Astrocyte (in vitro differentiated cells and primary cell): ENCODE results near the gene THOP1. TPM values are rescaled to one million over a fixed set of nuclear protein-coding genes. Genes with fewer than 3 reads are reported as not detected.

Source experiments
- DNase-seq: peaks from one replicate; pipeline ENCODE4 v3.0.0-alpha.2; 2010; ENCODE audit warnings: low read depth
- FAIRE-seq: peaks from 2 replicates; lab custom pipeline; 2011; peaks lifted over from hg19 to GRCh38; lab: Jason Lieb, UNC
- H2AFZ ChIP-seq: 2 replicates; pipeline ENCODE4 v1.6.0; 2012; ENCODE audit warnings: low read depth, low read length, inconsistent platforms
- H3K27ac ChIP-seq: 2 replicates; pipeline ENCODE4 v1.5.1; 2011; ENCODE audit warnings: low read depth, low read length, inconsistent platforms
- H3K27me3 ChIP-seq: 2 replicates; pipeline ENCODE4 v1.6.0; 2011; ENCODE audit warnings: low read length, inconsistent platforms; ENCODE audit not compliant: insufficient read depth
- H3K36me3 ChIP-seq: 2 replicates; pipeline ENCODE4 v1.5.1; 2011; ENCODE audit warnings: low read length, inconsistent platforms; ENCODE audit not compliant: insufficient read depth
- H3K4me1 ChIP-seq: 2 replicates; pipeline ENCODE4 v1.5.1; 2011; ENCODE audit warnings: low read length, inconsistent platforms; ENCODE audit not compliant: insufficient read depth
- H3K4me2 ChIP-seq: 2 replicates; pipeline ENCODE4 v1.6.0; 2012; ENCODE audit warnings: low read length, inconsistent platforms
- H3K4me3 ChIP-seq: 2 replicates; pipeline ENCODE4 v1.5.1; 2011; ENCODE audit warnings: low read depth, mild to moderate bottlenecking, low read length, inconsistent platforms; ENCODE audit not compliant: insufficient read depth
- H3K79me2 ChIP-seq: 2 replicates; pipeline ENCODE4 v1.6.0; 2012; ENCODE audit warnings: mild to moderate bottlenecking, low read length, inconsistent platforms; ENCODE audit not compliant: insufficient read depth
- H3K9ac ChIP-seq: 2 replicates; pipeline ENCODE4 v1.6.0; 2012; ENCODE audit warnings: mild to moderate bottlenecking, low read length, inconsistent platforms
- H3K9me3 ChIP-seq: 2 replicates; pipeline ENCODE4 v1.5.1; 2012; ENCODE audit warnings: low read depth, mild to moderate bottlenecking, low read length, inconsistent platforms; ENCODE audit not compliant: insufficient read depth
- H4K20me1 ChIP-seq: 2 replicates; pipeline ENCODE4 v1.6.0; 2012; ENCODE audit warnings: low read length, inconsistent platforms; ENCODE audit not compliant: insufficient read depth
- H3K27ac Mint-ChIP-seq: one replicate; pipeline ENCODE4 v1.8.0; 2021; ENCODE audit warnings: mild to moderate bottlenecking, mixed read lengths; ENCODE audit not compliant: unreplicated experiment
- H3K27me3 Mint-ChIP-seq: one replicate; pipeline ENCODE4 v1.8.0; 2021; ENCODE audit warnings: low read depth, mixed read lengths; ENCODE audit not compliant: unreplicated experiment
- H3K36me3 Mint-ChIP-seq: one replicate; pipeline ENCODE4 v1.8.0; 2021; ENCODE audit warnings: low read depth, mixed read lengths; ENCODE audit not compliant: unreplicated experiment
- H3K4me1 Mint-ChIP-seq: one replicate; pipeline ENCODE4 v1.8.0; 2021; ENCODE audit warnings: low read depth, mixed read lengths; ENCODE audit not compliant: unreplicated experiment
- H3K4me3 Mint-ChIP-seq: one replicate; pipeline ENCODE4 v1.8.0; 2021; ENCODE audit warnings: mild to moderate bottlenecking, moderate library complexity, mixed read lengths; ENCODE audit not compliant: unreplicated experiment
- H3K9me3 Mint-ChIP-seq: one replicate; pipeline ENCODE4 v1.8.0; 2021; ENCODE audit warnings: mild to moderate bottlenecking, mixed read lengths; ENCODE audit not compliant: unreplicated experiment
- CTCF ChIP-seq: IDR thresholded peaks from 2 replicates; pipeline ENCODE4 v1.5.1; 2011; ENCODE audit warnings: low read depth, mild to moderate bottlenecking, inconsistent platforms, low read length, moderate library complexity; ENCODE audit not compliant: insufficient read depth
- EZH2 ChIP-seq: IDR thresholded peaks from 2 replicates; pipeline ENCODE4 v1.6.1; 2012; ENCODE audit warnings: mild to moderate bottlenecking, low read length, inconsistent platforms; ENCODE audit not compliant: insufficient read depth
- total RNA-seq: library from RNA; stranded (reverse); gene quantifications from 2 replicates; pipeline ENCODE4 v1.2.1, GENCODE V29; 2021

THOP1 gene
- total RNA-seq, 1 donor from 2014 or later: 73.4 TPM

- H3K36me3 ChIP-seq: no peaks in the 10 kb centered on the region
- no peaks in the 10 kb centered on the region for H3K27me3 ChIP-seq
- DNase-seq: no peak
- H3K9me3 ChIP-seq: peaks cover 4% of the 10 kb centered on the region
- Mint-ChIP-seq H3K4me1 (no peaks in the 10 kb centered on the region), H3K27me3 (no peaks in the 10 kb centered on the region), H3K9me3 (peaks cover 27% of the 10 kb centered on the region), H3K4me3 (no peak overlapping the region), H3K36me3 (peaks cover 55% of the 10 kb centered on the region), H3K27ac (no peak overlapping the region)
- FAIRE-seq: no peak
- peaks cover 4% of the 10 kb centered on the region for H3K79me2 ChIP-seq
- no peak overlapping the region for H3K9ac ChIP-seq
- no peaks in the 10 kb centered on the region for H4K20me1 ChIP-seq
- TF ChIP-seq CTCF (no peak), EZH2 (no peak)
- no peak overlapping the region for H3K4me3 ChIP-seq
- no peak overlapping the region for H3K4me2 ChIP-seq
- no peak overlapping the region for H3K27ac ChIP-seq
- no peaks in the 10 kb centered on the region for H3K4me1 ChIP-seq
- H2AFZ ChIP-seq: no peak overlapping the region
Measured at GRCh38 chr19:2824129-2824528, 38.8 kb downstream of the THOP1 start.

DNA sequence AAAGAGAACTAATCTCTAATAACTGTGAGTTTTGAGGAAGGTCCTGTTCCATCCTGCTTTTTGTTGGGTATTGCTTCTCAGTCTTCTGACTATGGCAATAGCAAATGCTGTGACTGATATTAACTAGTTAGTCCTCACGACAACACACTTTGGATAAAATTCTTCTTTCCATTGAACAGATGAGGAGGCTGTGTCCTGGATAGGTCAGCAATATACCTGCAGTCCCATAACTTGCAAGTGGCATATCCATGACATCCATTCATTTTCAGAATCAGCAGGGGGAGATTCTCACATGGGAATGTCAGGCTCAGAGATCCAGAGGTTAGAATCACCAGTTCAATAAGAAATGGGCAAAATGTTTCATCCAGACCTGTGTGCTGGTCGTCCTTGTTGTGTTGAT is 41.7 kb downstream of the THOP1 start:
- Histone ChIP-seq H3K36me3 (no peaks in the 10 kb centered on the region), H3K27ac (no peak overlapping the region), H3K4me2 (no peak overlapping the region), H4K20me1 (no peaks in the 10 kb centered on the region), H3K9me3 (peaks cover 4% of the 10 kb centered on the region), H3K4me1 (no peaks in the 10 kb centered on the region), H2AFZ (no peak overlapping the region), H3K79me2 (no peaks in the 10 kb centered on the region), H3K27me3 (no peaks in the 10 kb centered on the region), H3K4me3 (no peak overlapping the region), H3K9ac (no peak overlapping the region)
- Mint-ChIP-seq H3K4me1 (no peaks in the 10 kb centered on the region), H3K4me3 (no peak overlapping the region), H3K36me3 (peaks cover 65% of the 10 kb centered on the region), H3K27ac (no peak overlapping the region), H3K9me3 (peaks cover 46% of the 10 kb centered on the region), H3K27me3 (no peaks in the 10 kb centered on the region)
- DNase-seq: no peak
- TF ChIP-seq CTCF (no peak), EZH2 (no peak)
- no peak for FAIRE-seq

GRCh38 chr19:2827840-2828489 is 42.7 kb downstream of the THOP1 start:
- Histone ChIP-seq H3K4me2 (no peak overlapping the region), H3K36me3 (no peaks in the 10 kb centered on the region), H2AFZ (no peak overlapping the region), H3K27me3 (no peaks in the 10 kb centered on the region), H3K27ac (no peak overlapping the region), H3K79me2 (no peaks in the 10 kb centered on the region), H4K20me1 (no peaks in the 10 kb centered on the region), H3K9ac (no peak overlapping the region), H3K9me3 (peaks cover 11% of the 10 kb centered on the region), H3K4me1 (no peaks in the 10 kb centered on the region), H3K4me3 (no peak overlapping the region)
- no peak for FAIRE-seq
- Mint-ChIP-seq H3K36me3 (peaks cover 73% of the 10 kb centered on the region), H3K27me3 (no peaks in the 10 kb centered on the region), H3K4me1 (no peaks in the 10 kb centered on the region), H3K9me3 (peaks cover 54% of the 10 kb centered on the region), H3K4me3 (no peak overlapping the region), H3K27ac (no peak overlapping the region)
- TF ChIP-seq EZH2 (no peak), CTCF (no peak)
- DNase-seq: no peak
